Ascending aorta (tissue), 2 donors: ENCODE results near the gene COX7B2. TPM values are rescaled to one million over a fixed set of nuclear protein-coding genes. Genes with fewer than 3 reads are reported as not detected.

Source experiments
- DNase-seq, 2 donors: peaks; one replicate each; pipeline ENCODE4 v3.0.0-alpha.2; 2019; ENCODE audit warnings: low spot score in 2 of 2
- H3K27ac ChIP-seq, 2 donors: fragments of 200-600 bp; sonication (generic); one replicate each; pipeline ENCODE4 v1.5.1; 2016 to 2017; ENCODE audit warnings: mild to moderate bottlenecking in 1 of 2
- H3K27me3 ChIP-seq: fragments of 200-600 bp; sonication (generic); one replicate; pipeline ENCODE4 v1.5.1; 2017
- H3K36me3 ChIP-seq, 2 donors: fragments of 200-600 bp; sonication (generic); one replicate each; pipeline ENCODE4 v1.5.1; 2016
- H3K4me1 ChIP-seq, 2 donors: fragments of 200-600 bp; sonication (generic); one replicate each; pipeline ENCODE4 v1.5.1; 2016 to 2017; ENCODE audit warnings: mild to moderate bottlenecking in 1 of 2
- H3K4me3 ChIP-seq, 2 donors: fragments of 200-600 bp; sonication (generic); one replicate each; pipeline ENCODE4 v1.5.1; 2016 to 2017; ENCODE audit warnings: mild to moderate bottlenecking in 1 of 2
- H3K9me3 ChIP-seq, 2 donors: fragments of 200-600 bp; sonication (generic); one replicate each; pipeline ENCODE4 v1.5.1; 2016
- intact Hi-C: fragments of 100-400 bp; cut with DNase I; formaldehyde crosslinking; loops from one replicate; pipeline ENCODE4 v1.15.1; 2023
- total RNA-seq: library from RNA; depleted of rRNA; stranded (reverse); fragments of >200 nt; gene quantifications from one replicate; pipeline ENCODE4 v1.1.0, GENCODE V29; 2016
- TF ChIP-seq, protein P1 (sequence below), 3 experiments: fragments of 200-600 bp in 2 of 3; fragments of 450-650 bp in 1 of 3; sonication (generic) in 2 of 3; IDR thresholded peaks; one replicate each; pipeline ENCODE4 v1.5.1; 2016 to 2019; ENCODE audit warnings: antibody characterized with exemption in 3 of 3, mild to moderate bottlenecking in 1 of 3, moderate library complexity in 1 of 3

Gene COX7B2
- total RNA-seq, 1 donor from 2014 or later = not detected

GRCh38 chr4:46765465-46765864 lies 143.6 kb downstream of the COX7B2 start:
- Histone ChIP-seq H3K4me3 (no peak overlapping the region), H3K36me3 (no peaks in the 10 kb centered on the region), H3K27me3 (no peaks in the 10 kb centered on the region), H3K4me1 (no peaks in the 10 kb centered on the region), H3K27ac (no peak overlapping the region), H3K9me3 (no peaks in the 10 kb centered on the region)
- no peak for DNase-seq
- TF ChIP-seq, protein P1, sequence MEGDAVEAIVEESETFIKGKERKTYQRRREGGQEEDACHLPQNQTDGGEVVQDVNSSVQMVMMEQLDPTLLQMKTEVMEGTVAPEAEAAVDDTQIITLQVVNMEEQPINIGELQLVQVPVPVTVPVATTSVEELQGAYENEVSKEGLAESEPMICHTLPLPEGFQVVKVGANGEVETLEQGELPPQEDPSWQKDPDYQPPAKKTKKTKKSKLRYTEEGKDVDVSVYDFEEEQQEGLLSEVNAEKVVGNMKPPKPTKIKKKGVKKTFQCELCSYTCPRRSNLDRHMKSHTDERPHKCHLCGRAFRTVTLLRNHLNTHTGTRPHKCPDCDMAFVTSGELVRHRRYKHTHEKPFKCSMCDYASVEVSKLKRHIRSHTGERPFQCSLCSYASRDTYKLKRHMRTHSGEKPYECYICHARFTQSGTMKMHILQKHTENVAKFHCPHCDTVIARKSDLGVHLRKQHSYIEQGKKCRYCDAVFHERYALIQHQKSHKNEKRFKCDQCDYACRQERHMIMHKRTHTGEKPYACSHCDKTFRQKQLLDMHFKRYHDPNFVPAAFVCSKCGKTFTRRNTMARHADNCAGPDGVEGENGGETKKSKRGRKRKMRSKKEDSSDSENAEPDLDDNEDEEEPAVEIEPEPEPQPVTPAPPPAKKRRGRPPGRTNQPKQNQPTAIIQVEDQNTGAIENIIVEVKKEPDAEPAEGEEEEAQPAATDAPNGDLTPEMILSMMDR (IDR thresholded peaks at IDR 0.05) = no peak
- intact Hi-C loops = no loop called here

DNA sequence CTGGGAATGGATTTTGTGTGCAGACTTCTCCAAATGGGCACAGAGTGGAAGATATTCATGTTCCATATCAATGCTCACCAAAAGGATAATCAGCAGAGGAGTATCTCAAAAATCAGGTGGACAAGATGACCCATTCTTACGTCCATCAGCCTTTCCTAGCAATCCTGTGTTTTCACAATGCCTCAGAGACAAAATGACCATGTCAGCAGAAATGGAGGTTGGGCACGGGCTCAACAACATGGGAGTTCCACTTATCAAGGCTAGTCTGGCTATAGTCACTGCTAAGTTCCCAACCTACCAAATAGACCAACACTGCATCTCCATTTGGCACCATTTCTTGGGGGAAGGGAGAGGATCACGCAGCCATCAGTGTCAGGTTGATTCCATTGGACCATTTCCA lies 179.0 kb downstream of the COX7B2 start:
- H3K36me3 ChIP-seq = no peaks in the 10 kb centered on the region
- no peaks in the 10 kb centered on the region for H3K27me3 ChIP-seq
- no peak overlapping the region for H3K27ac ChIP-seq
- H3K4me1 ChIP-seq = no peaks in the 10 kb centered on the region
- H3K4me3 ChIP-seq = no peak overlapping the region
- H3K9me3 ChIP-seq = no peaks in the 10 kb centered on the region
- intact Hi-C loops = no loop called here
- TF ChIP-seq, protein P1 (IDR thresholded peaks at IDR 0.05) = no peak
- DNase-seq = no peak

GRCh38 chr4:46720055-46720454 lies 189.0 kb downstream of the COX7B2 start:
- TF ChIP-seq, protein P1 (IDR thresholded peaks at IDR 0.05) = no peak
- no peaks in the 10 kb centered on the region for H3K36me3 ChIP-seq
- H3K27ac ChIP-seq = no peak overlapping the region
- DNase-seq = no peak
- H3K27me3 ChIP-seq = no peaks in the 10 kb centered on the region
- intact Hi-C loops = no loop called here
- H3K4me3 ChIP-seq = no peak overlapping the region
- no peaks in the 10 kb centered on the region for H3K4me1 ChIP-seq
- H3K9me3 ChIP-seq = no peaks in the 10 kb centered on the region

DNA sequence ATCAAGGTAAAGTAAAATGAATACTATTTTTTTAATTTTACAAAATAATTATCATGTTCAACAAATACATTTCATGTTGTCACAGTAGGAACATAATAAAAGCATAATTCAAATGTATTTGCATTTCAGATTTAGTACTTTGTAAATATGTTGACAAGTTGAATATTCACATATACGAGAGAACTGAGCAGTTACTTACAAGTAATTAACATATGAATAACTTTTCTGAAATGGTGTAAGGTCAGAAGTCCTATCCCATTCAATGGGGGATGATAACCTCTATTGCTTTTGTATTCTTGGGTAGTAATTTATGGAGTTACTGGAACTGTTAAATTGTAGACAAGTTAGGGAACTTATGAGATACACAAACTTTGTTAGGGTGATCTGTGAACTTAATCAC lies 191.1 kb downstream of the COX7B2 start:
- Histone ChIP-seq H3K27me3 (no peaks in the 10 kb centered on the region), H3K36me3 (no peaks in the 10 kb centered on the region), H3K9me3 (no peaks in the 10 kb centered on the region), H3K4me1 (no peaks in the 10 kb centered on the region), H3K4me3 (no peak overlapping the region), H3K27ac (no peak overlapping the region)
- intact Hi-C loops = no loop called here
- DNase-seq = no peak
- TF ChIP-seq, protein P1 (IDR thresholded peaks at IDR 0.05) = no peak

- TF ChIP-seq, protein P1 (IDR thresholded peaks at IDR 0.05) = no peak
- Histone ChIP-seq H3K9me3 (no peaks in the 10 kb centered on the region), H3K4me1 (no peaks in the 10 kb centered on the region), H3K27me3 (no peaks in the 10 kb centered on the region), H3K4me3 (no peak overlapping the region), H3K36me3 (no peaks in the 10 kb centered on the region), H3K27ac (no peak overlapping the region)
- DNase-seq = no peak
- intact Hi-C loops = no loop called here
Observed at GRCh38 chr4:46715468-46715867, 193.6 kb downstream of the COX7B2 start.

DNA sequence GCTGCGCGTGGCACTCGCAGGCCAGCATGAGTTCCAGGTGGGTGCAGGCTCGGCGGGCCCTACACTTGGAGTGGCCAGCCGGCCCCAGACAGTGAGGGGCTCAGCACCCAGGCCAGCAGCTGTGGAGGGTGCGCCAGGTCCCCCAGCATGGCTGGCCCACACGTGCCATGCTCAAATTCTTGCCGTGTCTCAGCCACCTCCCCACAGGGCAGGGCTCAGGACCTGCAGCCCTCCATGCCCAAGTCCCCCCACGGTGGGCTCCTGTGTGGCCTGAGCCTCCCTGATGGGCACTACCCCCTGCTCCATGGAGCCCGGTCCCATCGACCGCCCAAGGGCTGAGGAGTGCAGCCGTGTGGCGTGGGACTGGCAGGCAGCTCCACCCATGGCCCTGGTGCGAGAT lies 210.2 kb downstream of the COX7B2 start:
- no peaks in the 10 kb centered on the region for H3K4me1 ChIP-seq
- no peak for DNase-seq
- no peaks in the 10 kb centered on the region for H3K36me3 ChIP-seq
- TF ChIP-seq, protein P1 (IDR thresholded peaks at IDR 0.05) = no peak
- H3K4me3 ChIP-seq = no peak overlapping the region
- H3K9me3 ChIP-seq = no peaks in the 10 kb centered on the region
- H3K27me3 ChIP-seq = no peaks in the 10 kb centered on the region
- intact Hi-C loops = no loop called here
- H3K27ac ChIP-seq = no peak overlapping the region
